Stomach (tissue), 4 donors: ENCODE measurements around the gene PSENEN.
"Not testable (repeated sequence)": the region's sequence is repeated elsewhere in the genome, so short reads cannot be mapped to it uniquely, and the experiment has no call there.

ENCODE experiments used
- CTCF ChIP-seq, 7 experiments: fragments of 450-650 bp in 4 of 7; fragments of 200-600 bp in 3 of 7; sonication (generic) in 3 of 7; IDR thresholded peaks; one replicate each; pipeline ENCODE4 v1.5.1; 2016 to 2019; ENCODE audit warnings: antibody characterized with exemption in 7 of 7, control low read depth in 2 of 7, mild to moderate bottlenecking in 1 of 7
- EP300 ChIP-seq: sonication (generic); formaldehyde crosslinking; IDR thresholded peaks from one replicate; pipeline ENCODE4 v1.6.1; 2017; ENCODE audit warnings: antibody characterized with exemption
- POLR2A ChIP-seq, 4 donors: fragments of 450-650 bp; IDR thresholded peaks; one replicate each; pipeline ENCODE4 v1.6.1; 2016; ENCODE audit warnings: antibody characterized with exemption in 4 of 4, control low read depth in 2 of 4, mild to moderate bottlenecking in 1 of 4, moderate library complexity in 1 of 4

- TF ChIP-seq CTCF (IDR thresholded peaks at IDR 0.05); POLR2A (IDR thresholded peaks at IDR 0.05); EP300: not testable (repeated sequence)
These were observed 21.3 kb upstream of the PSENEN start for GRCh38 chr19:35724132-35724531.
